ACHN (cell line): ENCODE results near the gene CFD.
"Not testable (repeated sequence)": the region's sequence is repeated elsewhere in the genome, so short reads cannot be mapped to it uniquely, and the experiment has no call there.

Experiments
- DNase-seq: peaks from one replicate; pipeline ENCODE4 v3.0.0-alpha.2; 2015
- in situ Hi-C: cut with HindIII; loops from 2 replicates; pipeline ENCODE4 v1.10.0; 2017; ENCODE audit warnings: low sequenced_read_pairs, low pct_ligation_motif_present, low pct_unique_long_range_greater_than_20kb

The CFD gene

DNA sequence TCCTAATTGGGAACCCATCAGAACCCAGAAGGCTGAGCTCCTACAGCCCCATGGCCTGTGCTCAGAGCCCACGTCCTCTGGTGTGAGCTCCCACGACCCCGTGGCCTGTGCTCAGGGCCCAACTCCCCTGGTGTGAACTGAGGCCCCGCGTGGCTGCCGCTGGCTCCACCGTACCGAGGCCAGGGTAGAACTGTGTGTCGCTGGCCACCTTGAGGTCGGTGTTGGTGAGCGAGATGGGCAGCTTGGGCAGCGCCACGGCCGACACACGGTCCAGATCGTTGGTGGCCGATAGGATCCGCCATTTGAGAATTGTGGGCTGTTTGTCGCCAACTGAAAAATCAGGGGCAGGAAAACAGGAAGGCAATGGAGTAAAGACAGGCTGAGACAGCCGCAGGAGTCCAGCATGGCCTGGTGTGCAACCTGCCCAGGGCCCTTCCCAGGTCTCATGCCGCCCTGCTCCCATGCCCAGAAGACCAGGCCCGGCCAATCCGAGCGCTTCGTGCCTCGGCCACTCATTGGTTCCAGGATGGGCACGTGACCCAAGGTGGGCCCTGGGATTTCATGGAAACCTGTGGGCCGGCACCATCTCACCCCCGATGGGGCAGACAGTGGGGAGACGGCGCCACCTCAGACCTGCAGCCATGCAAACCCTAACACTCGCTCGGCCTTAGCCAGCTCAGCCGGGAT is 22.1 kb downstream of the CFD start:
- no peak for DNase-seq
- in situ Hi-C loops: no loop called here

DNA sequence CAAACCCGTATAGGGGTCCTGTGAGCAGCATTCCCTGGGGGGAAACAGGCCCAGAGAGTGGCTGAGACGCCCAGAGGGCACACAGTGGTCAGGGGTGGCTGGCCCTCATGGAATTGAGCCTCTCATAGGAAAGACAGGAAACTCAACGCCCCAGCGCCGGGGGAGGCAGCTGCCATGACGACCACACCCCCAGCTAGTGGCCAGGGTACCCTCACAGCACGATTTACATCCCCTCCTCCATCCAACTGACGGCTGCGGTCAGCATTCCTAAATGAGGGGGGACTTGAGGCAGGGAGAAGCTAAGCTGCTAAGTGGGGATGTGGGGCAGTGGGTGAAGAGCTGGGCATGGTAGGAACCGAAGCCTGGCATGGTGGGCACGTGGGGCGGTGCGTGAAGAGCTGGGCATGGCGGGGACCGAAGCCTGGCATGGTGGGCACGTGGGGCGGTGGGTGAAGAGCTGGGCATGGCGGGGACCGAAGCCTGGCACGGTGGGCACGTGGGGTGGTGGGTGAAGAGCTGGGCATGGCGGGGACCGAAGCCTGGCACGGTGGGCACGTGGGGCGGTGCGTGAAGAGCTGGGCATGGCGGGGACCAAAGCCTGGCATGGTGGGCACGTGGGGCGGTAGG is 23.5 kb downstream of the CFD start:
- in situ Hi-C loops: no loop called here
- DNase-seq: no peak

DNA sequence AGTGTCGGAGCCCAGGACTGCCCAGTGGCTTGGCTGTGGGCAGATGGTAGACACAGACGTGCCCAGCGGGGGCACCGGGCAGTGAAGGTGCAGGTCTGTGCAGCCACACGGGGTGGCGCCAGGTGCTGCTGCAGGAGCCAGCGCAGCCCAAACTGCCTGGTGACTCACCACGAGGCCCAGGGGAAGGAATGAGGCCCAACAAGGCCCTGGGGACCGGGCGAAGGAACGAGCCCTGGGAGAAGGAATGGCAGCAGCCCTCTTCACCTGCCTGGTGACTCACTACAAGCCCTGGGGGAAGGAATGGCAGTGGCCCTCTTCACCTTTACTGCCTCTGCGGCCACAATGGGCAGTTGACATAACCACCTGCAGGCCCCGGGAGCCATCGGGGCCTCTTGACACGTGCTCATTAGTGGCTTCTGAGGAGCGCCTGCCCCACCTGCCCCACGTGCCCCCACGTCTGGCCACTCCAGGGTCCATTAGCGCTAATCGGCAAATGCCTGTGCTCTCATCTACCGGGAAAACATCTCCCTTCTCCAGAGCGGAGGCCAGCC is 24.3 kb downstream of the CFD start:
- in situ Hi-C loops: no loop called here
- DNase-seq: no peak

DNA sequence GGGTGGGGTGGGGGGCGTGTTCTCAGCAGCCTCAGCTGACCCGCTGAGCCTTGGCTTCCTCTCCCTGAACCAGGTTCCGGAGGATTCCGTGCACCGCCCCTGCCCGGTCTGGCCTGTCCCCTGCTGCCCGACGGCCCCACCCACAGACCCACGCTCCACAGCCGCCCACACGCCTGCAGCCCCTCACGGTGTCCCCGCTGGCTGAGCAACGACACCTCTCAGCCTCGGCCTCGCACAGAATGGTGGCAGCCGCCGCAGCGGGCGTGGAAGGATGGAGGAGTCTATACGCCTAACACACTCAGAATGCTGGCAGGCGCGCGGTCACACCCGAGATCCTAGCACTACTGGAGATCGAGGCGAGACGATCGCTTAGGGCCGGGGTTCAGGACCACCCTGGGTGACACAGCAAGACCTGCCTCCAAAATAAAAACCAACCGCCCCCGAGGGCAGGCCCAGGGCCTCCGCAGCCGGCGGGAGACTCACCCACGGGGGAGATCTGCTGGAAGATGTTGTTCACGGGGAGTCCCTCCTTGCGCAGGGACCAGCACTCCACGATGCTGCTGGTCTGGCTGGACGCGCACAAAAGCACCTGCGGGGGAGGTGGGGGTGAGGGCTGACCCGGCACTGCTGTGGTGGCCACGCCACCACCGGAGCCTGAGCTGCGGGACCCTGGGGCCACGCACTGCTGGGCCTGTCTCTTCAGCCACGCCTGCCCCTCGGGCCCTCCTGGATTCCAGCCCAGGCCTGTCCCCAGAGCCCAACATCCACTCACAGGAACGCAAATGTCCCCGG is 25.2 kb downstream of the CFD start:
- in situ Hi-C loops: no loop called here
- DNase-seq: no peak

DNA sequence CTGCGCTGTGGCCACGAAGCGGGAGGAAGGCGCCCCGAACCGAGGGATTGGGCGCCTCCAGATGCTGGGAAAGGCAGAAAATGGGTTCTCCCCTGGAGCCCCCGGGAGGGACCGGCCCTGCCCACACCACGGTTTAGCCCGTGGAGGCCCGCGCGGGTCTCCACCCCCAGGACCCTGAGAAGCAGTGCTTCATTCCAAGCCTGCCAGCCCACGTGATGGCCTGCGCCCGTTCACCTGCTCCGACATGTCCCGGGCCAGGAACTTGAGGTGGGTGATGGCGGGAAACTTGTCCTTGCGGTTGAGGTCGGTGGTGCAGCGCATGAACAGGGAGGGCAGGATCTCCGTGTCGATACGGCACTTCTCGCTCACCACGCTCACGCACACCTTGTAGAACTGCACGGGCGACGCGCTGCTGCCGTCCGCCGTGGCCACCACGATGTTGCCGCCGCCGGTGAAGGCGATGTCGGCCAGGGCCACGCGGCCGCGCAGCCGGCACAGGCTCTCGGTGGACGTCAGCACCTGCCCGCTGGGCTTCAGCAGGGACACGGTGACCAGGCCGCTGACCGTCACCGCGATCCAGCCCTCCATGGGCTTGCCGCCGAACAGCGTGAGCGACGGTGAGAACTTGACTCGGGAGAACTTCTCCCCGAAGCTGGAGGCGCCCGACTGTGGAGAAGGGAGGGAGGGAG is 26.2 kb downstream of the CFD start:
- DNase-seq: no peak
- in situ Hi-C loops: no loop called here

DNA sequence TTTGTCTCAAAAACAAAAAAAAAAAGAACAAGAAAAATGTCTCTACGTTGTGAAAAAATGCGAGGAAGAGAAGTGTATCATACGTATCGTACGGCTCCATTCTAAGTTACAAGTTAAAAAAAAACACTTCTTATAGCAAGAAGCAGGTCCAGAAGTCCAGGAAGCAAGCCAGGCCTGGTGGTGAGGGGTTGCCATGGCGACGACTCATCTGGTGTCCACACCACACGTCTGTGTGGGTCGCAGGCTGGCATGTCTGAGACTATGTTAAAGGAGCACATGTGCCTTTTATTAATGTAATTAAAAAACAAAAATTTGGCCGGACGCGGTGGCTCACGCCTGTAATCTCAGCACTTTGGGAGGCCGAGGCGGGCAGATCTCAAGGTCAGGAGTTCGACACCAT is 27.6 kb downstream of the CFD start:
- in situ Hi-C loops: no loop called here
- DNase-seq: no peak

DNA sequence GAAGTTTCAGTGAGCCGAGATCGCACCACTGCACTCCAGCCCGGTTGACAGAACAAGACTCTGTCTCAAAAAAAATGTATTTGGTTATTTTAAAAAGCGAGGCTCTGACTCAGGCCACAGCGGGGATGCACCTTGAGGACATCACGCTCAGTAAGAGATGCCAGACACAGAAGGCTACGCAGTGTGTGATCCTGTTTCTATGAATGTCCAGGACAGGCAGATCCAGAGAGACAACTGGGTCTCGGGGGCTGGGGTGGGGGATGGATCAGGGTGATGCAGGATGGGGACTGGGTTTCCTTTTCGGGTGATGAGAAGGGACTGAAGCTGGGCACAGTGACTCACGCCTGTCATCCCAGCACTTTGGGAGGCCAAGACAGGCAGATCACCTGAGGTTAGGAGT is 28.1 kb downstream of the CFD start:
- in situ Hi-C loops: no loop called here
- no peak for DNase-seq

DNA sequence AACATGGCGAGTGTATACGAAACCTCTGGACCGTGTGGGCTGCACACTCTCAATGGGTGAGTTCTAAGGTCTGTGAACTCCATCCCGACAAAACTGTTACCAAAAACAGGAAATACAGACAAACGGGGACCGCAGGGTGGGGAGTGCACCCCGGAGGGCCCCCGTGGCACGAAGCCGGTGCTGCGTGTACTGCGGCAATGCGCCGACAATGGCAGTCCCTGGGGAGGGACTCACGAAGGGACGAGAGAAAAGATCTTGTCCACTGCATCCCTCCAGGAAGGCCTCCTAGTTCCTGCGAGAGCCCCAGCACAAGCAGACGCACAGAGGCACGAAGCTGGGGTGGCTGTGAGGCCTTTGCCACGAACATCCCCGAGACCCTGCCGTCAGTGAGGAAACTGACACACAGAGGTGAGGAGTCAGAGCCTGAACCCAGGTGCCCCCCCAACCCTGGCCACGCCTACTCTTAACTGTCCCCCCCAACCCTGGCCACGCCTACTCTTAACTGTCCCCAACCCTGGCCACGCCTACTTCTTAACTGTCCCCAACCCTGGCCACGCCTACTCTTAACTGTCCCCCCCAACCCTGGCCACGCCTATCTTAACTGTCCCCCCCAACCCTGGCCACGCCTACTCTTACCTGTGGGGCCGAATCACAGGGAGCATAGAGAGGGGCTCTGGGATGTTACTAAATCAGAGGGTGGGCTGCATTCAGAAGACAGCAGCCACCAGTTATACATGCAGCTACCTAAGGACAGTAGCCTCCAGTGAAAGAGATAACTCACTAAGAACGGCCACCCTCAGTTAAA is 29.3 kb downstream of the CFD start:
- in situ Hi-C loops: no loop called here
- DNase-seq: no peak

DNA sequence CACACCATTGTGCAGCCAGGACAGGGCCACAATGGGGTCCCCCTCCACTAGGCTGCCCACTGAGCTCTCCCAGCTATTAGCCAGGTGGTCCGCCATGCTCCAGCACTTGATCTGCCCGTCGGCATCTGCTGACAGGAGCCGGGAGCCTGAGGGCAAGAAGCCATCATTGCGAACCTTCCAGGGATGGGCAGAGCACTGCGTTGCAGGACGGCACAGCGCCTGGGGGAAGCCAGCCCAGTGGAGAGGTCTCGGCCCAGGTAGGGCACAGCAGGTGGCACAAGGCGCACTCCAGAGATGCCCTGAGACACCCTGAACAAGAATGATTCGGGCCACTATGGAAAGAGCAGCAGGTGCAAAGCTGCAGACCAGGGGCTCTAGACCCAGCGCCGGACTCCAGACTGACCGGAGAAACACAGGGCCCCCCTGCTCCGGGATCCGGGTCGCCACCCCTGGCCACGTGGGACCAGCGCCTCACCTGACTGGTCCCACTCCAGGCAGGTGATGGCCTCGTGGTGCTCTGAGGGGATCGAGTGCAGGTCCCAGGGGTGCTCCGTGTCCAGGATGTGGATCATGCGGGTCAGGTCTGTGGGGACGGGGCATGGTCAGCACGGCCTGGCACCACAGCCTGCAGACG is 30.3 kb downstream of the CFD start:
- in situ Hi-C loops: no loop called here
- no peak for DNase-seq

DNA sequence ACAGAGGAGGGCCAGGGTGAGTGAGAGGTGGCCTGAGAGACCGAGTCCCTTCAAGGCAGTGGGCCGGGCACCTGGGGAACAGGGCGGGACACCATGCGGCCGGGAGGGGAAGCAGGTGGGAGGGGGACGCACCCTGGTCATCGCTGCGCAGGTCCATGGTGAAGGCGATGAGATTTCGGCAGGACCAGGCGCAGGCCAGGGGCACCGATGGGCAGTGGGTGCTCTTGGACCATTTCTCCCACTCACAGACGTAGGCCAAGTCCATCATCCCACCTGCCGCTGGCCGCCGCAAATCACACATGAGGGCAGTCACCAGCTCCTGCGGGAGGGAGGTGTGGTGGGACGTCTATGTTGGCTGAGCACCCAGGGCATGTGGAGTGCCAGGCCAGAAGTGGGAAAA is 31.4 kb downstream of the CFD start:
- no peak for DNase-seq
- in situ Hi-C loops: no loop called here

DNA sequence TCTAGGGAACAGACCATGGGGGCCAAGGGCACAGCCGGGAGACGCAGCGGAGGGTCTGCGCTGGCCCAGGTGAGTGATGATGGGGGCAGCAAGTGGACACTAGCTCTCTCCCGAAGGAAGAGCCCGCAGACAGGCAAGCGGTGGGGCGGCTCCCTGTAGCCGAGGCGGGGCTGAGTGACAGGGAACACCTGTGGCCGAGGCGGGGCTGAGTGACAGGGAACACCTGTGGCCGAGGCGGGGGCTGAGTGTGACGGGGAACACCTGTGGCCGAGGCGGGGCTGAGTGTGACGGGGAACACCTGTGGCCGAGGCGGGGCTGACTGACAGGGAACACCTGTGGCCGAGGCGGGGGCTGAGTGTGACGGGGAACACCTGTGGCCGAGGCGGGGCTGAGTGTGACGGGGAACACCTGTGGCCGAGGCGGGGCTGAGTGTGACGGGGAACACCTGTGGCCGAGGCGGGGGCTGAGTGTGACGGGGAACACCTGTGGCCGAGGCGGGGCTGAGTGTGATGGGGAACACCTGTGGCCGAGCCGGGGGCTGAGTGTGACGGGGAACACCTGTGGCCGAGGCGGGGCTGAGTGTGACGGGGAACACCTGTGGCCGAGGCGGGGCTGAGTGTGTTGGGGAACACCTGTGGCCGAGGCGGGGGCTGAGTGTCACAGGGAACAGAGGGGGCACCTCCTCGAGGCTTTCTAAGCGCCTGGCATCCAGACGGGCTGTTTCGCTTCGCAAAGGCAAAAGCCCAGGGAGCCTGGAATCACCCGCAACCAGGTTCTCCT is 32.1 kb downstream of the CFD start:
- DNase-seq, in situ Hi-C loops: not testable (repeated sequence)

DNA sequence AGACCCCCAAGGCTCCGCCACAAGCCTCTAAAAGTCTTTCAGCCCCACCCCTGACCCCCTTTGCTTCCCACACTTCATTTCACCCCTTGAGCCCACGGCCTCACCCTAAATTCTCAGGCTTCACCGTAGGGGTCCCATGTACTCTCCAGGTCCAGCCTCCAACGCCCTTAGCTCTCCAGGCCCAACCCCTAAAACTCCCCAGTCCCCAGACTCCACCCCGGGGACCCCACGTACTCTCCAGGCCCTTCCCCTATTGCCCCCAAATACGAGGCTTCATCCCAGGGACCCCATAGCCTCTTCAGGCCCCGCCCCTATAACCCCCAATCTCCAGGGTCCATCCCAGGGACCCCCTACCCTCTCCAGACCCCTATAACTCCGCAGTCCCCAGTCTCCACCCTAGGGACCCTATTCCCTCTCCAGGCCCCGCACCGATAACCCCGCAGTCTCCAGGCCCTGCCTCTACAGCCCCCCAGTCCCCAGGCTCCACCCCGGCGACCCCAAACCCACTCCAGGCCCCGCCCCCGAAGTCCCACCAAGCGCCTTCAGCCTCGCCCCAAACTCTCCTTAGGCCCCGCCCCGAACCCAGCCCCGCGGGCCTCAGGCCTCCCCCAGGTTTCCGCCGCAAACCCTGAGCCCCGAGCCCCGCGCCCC is 32.9 kb downstream of the CFD start:
- in situ Hi-C loops: no loop called here
- no peak for DNase-seq

DNA sequence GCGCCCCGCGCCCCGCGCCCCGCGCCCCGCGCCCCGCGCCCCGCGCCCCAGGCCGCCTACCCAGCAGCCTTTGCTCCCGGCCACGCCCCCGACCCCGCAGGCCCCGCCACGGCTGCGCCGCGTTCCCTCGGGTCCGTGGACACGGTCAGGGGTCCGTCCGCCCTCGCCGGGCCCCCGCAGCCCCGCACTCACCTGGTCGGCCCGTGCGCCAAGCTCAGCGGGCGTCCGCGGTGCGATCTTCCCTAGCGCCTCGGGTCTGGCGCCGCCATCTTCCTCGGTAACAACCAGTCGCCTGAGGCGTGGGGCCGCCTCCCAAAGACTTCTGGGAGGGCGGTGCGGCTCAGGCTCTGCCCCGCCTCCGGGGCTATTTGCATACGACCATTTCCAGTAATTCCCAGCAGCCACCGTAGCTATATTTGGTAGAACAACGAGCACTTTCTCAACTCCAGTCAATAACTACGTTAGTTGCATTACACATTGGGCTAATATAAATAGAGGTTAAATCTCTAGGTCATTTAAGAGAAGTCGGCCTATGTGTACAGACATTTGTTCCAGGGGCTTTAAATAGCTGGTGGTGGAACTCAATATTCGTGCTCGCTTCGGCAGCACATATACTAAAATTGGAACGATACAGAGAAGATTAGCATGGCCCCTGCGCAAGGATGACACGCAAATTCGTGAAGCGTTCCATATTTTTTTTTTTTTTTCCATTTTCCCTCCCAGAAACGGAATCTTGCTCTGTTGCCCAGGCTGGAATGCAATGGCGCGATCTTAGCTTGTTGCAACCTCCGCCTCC is 33.6 kb downstream of the CFD start, which contains the start of the genes MED16 and RNU6-9:
Gene MED16, minus strand, starts transcription at position 294 of the 796 bp plus-strand sequence. CDS start 2,056 bp downstream, outside the sequence.
Gene RNU6-9, plus strand, starts transcription at position 591 of the 796 bp plus-strand sequence.
- peak; percentile 88 for DNase-seq
- in situ Hi-C loops: no loop called here

DNA sequence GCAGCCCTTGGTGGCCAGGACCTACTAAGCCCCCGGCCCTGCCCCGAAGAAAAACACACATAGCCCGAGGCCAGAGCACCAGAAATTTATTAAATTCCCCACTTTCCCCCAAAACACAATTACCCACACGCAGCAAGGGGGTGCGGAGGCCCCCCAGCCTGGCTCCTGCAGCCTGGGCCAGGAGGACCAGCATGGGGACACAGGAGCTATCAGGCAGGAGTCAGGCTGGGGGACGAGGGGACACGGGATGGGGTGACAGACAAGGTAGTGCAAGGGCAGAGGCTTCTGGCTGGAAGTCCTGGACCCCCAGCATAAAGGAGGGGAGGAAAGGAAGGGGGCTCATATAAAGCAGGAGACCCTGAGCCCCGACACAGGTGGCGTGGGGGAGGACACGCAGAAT is 37.0 kb downstream of the CFD start:
- in situ Hi-C loops: no loop called here
- DNase-seq: no peak

DNA sequence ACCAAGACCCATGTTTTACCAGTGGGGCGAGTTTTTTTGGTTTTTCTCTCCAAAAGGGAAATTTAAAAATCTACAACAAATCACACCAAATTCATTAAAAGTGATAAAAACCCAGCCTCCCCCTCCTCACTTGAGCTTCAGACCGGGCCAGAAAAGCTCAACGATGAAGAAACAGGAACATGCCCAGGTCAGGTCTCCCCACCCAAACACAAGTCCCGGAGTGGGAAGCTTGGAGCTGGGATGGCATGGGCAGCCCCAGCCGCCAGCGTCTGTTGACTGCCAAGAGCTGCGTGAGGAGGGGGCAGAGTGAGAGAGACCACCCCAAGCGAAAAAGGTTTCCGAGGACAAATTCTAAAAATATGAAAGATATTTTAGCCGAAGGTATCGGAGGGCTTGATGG is 37.5 kb downstream of the CFD start:
- no peak for DNase-seq
- in situ Hi-C loops: no loop called here
